Measurements from ENCODE around the gene TEX19. TPM values are rescaled to one million over a fixed set of nuclear protein-coding genes. Genes with fewer than 3 reads are reported as not detected.

The TEX19 gene
- total RNA-seq, 2 experiments from 2014 or later: not detected

DNA sequence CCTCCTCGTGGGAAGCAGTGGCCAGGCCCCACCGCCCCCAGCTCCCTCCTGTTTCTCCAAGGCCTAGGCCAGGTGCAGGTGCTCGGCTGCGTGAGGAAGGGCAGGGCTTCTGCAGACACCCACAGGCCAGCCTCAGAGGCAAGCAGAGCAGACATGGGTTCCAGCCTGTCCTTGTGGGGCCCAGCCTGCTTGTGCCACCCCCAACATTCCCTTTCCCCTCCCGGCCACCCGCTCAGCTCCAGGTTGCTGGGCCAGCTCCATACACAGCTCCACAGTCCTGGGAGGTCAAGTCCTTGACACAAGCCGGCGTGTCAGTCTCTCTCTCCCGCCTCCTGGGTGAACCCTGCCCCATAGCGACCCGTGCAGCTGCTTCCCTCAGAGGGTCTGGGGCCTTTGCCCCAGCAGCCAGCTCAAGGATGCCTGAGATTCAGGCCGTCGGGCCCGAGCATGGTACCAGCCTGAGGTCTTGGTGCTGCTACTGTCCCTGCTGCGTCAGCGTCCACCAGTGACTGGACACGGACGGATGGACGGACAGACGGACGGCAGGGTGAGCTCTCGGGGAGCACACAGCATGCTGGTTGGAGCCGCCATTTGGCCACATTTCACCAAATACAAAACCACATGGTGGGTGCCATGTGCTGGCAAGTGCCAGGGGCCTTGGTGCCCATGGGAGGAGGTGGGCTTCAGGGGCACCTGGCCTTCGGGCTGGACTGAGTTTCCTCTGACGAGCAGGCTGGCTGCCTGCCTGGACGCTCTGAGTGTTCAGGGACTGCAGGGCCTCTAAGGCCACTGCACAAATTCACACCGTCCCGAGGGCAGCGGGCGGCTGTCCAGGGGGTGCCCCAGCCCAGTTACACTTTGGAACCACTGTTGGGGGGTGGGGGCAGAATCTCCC, 33.5 kb upstream of the TEX19 start:
- H3K9me3 Mint-ChIP-seq: no peaks in the 10 kb centered on the region
- peaks cover 6% of the 10 kb centered on the region for H3K4me1 Mint-ChIP-seq
- POLR2A ChIA-PET: interaction anchor here (0.6 to 1.0 kb wide), 2 partner anchors 8 to 12 kb away, joined by 3 to 6 read pairs; partner anchors contain the start of gene SECTM1
- H3K4me3 Mint-ChIP-seq: no peak overlapping the region
- DNase-seq: no peak
- no peak for ATAC-seq (ENCODE audit: low read depth)
- no peak overlapping the region for H3K27ac Mint-ChIP-seq
- H3K27me3 Mint-ChIP-seq: no peaks in the 10 kb centered on the region
- H3K36me3 Mint-ChIP-seq: no peaks in the 10 kb centered on the region

DNA sequence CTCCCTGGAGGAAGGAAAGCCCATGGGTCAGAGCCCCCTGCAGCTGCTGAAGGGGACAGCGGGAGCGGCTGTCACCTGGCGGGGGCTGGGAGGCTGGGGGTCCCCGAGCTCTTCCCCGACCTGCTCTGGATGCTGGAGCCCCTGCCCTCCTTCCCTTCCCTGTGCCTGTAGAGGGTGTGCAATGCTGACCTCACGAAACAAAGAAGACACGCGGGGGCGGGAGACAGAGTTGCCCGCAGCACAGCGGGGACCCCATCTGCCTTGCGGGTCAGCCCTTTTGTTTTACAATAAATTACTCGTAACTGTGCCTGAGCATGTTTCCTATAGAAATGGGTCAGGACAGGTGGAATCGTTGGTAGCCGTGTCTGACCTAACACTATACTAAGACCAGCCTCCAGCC, 31.8 kb upstream of the TEX19 start:
- no peak overlapping the region for H3K4me3 Mint-ChIP-seq
- ATAC-seq (ENCODE audit: low read depth) (no peak), DNase-seq (no peak)
- POLR2A ChIA-PET: no interaction called here
- no peaks in the 10 kb centered on the region for H3K9me3 Mint-ChIP-seq
- no peak overlapping the region for H3K27ac Mint-ChIP-seq
- no peaks in the 10 kb centered on the region for H3K36me3 Mint-ChIP-seq
- H3K4me1 Mint-ChIP-seq: peaks cover 3% of the 10 kb centered on the region
- peaks cover 7% of the 10 kb centered on the region for H3K27me3 Mint-ChIP-seq

DNA sequence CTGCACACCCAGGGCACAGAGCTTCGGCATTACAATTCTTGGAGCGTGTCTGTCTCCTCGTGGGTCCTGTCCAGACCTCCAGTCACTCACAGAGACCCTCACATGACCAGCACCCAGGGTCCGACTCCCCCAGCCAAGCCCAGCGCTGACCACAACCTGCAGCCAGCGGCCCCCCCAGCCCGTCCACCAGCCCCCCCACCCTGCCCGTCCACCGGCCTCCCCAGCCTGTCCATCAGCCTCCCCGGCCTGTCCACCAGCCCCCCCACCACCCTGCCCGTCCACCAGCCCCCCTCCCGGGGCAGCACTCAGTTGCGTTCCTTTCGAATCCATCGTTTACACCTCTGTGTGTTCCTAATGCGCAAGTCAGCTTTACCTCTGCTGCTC, 31.3 kb upstream of the TEX19 start:
- no peak for DNase-seq
- no peaks in the 10 kb centered on the region for H3K36me3 Mint-ChIP-seq
- H3K27me3 Mint-ChIP-seq: peaks cover 11% of the 10 kb centered on the region
- H3K4me1 Mint-ChIP-seq: peaks cover 4% of the 10 kb centered on the region
- ATAC-seq (ENCODE audit: low read depth): no peak
- no peak overlapping the region for H3K27ac Mint-ChIP-seq
- POLR2A ChIA-PET: no interaction called here
- no peaks in the 10 kb centered on the region for H3K9me3 Mint-ChIP-seq
- no peak overlapping the region for H3K4me3 Mint-ChIP-seq

DNA sequence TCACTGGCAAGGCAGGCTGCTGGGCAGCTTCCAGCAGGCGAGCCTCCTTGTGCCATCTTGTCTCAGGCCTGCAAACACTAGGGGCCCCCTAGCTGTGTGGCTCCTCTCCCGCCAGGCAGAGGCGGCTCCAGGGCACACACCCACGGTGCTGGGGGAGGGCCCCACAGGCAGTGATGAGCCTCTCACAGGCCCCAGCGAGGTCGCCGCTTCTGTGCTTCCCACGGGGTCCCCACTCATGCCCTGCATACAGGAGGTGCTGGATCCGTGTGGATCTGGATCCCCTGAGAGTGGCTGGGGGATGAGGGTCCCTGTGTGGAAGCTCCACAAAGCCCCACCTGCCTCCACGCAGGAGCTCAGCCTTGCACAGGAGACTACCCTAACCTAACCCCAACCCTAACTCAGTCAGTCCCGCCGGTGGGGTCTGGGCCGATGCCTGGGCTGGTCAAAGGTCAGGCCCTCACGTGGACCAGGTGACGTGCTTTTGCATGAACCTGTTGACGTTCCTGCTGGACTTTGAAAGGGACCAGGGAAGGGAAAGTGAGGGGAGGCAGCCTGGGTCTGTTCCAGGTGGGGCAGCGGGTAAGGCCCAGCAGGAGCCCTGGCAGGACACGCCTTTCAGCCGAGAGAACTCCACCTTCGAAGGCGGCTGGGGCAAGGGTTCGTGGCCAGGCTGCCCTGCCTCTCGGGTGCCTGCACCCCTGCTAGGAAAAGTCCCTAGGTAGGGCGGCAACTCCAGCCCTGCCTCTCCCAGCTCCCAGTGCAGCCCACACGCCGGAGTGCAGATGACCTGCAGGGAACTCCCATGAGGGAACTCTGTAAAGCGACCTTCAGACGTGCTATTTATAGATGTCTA, 30.7 kb upstream of the TEX19 start:
- no peak overlapping the region for H3K4me3 Mint-ChIP-seq
- no peak overlapping the region for H3K27ac Mint-ChIP-seq
- no peaks in the 10 kb centered on the region for H3K36me3 Mint-ChIP-seq
- POLR2A ChIA-PET: no interaction called here
- peaks cover 7% of the 10 kb centered on the region for H3K4me1 Mint-ChIP-seq
- no peaks in the 10 kb centered on the region for H3K9me3 Mint-ChIP-seq
- DNase-seq (no peak), ATAC-seq (ENCODE audit: low read depth) (no peak)
- peaks cover 14% of the 10 kb centered on the region for H3K27me3 Mint-ChIP-seq

DNA sequence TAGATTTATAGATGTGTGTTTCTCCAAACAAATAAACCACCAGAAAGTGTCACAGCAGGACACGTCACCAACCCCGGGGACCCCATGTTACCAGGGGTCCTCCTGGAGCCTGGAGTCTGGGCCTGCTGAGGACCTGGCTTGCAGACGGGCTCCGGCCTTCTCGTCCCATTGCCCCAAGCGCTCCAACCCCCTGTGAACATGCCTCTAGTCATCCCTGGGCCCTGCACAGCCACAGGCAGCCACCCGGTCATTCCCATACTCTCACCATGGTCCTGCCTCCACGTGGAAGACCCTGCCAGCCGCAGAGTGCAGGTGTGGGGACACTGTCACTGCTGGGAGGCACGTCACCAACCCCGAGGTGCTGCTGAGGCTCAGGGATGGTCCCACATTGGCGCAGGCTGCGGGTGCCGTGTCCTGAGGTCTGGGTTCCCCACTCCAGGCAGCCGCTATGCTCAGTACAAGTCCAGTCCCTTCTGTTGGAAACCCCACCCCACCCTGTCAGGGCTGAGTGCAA, 30.0 kb upstream of the TEX19 start:
- Mint-ChIP-seq H3K4me1 (peaks cover 4% of the 10 kb centered on the region), H3K27ac (no peak overlapping the region), H3K27me3 (peaks cover 14% of the 10 kb centered on the region), H3K36me3 (no peaks in the 10 kb centered on the region), H3K9me3 (no peaks in the 10 kb centered on the region), H3K4me3 (no peak overlapping the region)
- DNase-seq: no peak
- POLR2A ChIA-PET: no interaction called here
- no peak for ATAC-seq (ENCODE audit: low read depth)

DNA sequence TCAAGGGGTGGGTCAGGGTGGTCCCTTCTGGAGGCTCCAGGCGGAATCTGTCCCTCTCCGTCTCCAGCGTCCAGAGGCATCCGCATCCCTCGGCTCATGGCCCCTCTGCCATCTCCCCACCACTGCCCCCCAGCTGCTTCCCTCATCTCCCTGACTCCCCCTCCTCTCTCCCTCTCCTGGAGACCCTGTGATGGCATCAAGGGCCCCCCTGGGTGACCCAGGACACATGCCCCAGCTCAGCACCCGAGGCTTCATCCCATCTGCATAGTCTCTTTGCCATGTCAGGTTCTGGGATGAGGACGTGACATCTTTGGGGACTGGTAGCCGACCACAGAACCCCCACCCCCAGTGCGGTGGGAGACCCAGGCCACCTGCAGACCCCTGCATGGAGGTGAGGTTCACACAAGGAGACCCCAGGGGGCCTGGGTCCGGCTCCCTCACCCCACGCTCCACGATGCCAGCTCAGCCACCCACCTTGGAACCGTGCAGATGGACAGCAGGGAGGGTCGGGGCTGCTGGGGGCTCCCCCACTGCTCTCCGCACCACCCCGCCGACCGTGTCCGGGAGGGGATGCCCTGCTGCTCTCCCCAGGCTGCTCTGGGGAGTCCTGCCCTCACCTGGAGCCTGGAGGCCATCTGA, 29.2 kb upstream of the TEX19 start:
- Mint-ChIP-seq H3K36me3 (no peaks in the 10 kb centered on the region), H3K27ac (no peak overlapping the region), H3K9me3 (no peaks in the 10 kb centered on the region), H3K4me1 (peaks cover 8% of the 10 kb centered on the region), H3K4me3 (no peak overlapping the region), H3K27me3 (peaks cover 14% of the 10 kb centered on the region)
- DNase-seq (no peak), ATAC-seq (ENCODE audit: low read depth) (no peak)
- POLR2A ChIA-PET: no interaction called here

DNA sequence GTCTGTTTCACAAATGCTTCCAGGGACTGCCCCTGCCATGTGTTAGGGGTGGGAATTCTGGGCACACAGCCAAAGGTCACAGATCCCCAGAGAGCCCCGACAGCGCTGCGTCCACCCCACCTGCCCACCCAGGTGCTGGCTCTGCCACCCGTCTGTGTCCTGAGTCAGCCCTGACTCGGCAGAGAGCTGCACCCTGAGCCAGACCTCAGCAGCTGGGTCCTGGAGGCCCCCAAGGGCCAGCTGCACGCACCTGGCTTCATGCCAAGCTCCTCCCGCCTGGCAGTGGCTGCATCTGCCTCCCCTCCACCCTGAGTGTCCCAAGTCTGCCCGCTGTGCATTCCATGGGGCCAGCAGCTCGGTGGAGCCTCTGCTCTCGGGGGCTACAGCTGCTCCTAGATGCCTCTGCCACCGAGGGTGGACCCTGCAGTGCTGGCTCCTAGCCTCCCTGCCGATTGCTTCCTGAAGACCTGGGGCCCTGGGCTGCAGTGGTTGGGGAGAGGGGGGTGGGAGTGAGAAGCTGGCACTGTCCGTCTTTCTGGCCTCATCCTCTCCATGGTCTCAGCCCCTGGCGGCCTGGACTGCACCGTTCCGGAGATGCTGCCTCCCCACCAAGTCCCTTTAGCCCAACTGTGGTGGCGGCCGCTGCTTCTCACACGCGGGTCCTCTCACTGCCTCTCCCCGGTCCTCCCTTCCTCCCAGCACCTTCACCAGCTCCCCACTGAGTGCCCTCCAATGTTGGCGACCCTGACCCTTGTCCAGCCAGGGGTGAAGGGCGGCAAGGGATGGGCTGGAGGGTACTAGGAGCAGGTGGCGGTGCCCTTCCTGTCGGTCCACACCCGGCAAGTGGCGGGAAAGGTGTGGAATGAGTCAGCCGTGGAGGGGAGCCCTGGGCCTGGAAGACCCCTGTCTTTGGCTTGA, 28.5 kb upstream of the TEX19 start:
- POLR2A ChIA-PET: interaction anchor here (1.1 kb wide), 1 partner anchor 13 kb away, joined by 5 read pairs; the partner anchor contains the start of gene CD7
- H3K4me1 Mint-ChIP-seq: peaks cover 15% of the 10 kb centered on the region
- DNase-seq (no peak), ATAC-seq (ENCODE audit: low read depth) (no peak)
- no peak overlapping the region for H3K4me3 Mint-ChIP-seq
- no peak overlapping the region for H3K27ac Mint-ChIP-seq
- H3K27me3 Mint-ChIP-seq: peaks cover 15% of the 10 kb centered on the region
- no peaks in the 10 kb centered on the region for H3K9me3 Mint-ChIP-seq
- H3K36me3 Mint-ChIP-seq: no peaks in the 10 kb centered on the region

DNA sequence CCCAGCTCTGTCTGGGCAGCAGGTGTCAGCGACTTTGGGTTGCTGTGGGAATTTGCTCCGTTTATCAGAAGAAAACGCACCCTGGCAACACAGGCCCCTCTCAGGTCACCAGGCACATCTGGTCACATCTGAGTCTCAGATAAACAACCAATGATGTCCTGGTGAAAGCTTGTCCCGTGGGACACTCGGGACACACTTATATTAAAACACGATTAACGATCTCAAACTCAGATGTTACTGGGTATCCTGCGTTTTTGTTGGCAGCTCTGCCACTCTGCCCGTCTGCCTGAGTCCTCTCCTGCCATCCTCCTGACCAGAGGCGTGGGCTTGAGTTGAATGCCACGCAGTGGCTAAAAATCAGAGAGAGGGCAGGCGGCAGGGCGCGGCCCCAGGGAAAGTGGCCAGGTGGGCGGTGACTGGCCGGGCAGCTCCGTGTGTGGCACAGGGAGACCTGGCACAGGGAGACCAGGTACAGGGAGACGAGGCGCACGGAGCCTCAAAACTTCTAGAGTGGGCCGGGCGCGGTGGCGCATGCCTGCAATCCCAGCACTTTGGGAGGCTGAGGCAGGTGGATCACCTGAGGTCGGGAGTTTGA, 27.6 kb upstream of the TEX19 start:
- Mint-ChIP-seq H3K4me3 (no peak overlapping the region), H3K27me3 (peaks cover 15% of the 10 kb centered on the region)
- POLR2A ChIA-PET: interaction anchor here (1.1 kb wide), 1 partner anchor 14 kb away, joined by 5 read pairs; the partner anchor contains the start of gene CD7

DNA sequence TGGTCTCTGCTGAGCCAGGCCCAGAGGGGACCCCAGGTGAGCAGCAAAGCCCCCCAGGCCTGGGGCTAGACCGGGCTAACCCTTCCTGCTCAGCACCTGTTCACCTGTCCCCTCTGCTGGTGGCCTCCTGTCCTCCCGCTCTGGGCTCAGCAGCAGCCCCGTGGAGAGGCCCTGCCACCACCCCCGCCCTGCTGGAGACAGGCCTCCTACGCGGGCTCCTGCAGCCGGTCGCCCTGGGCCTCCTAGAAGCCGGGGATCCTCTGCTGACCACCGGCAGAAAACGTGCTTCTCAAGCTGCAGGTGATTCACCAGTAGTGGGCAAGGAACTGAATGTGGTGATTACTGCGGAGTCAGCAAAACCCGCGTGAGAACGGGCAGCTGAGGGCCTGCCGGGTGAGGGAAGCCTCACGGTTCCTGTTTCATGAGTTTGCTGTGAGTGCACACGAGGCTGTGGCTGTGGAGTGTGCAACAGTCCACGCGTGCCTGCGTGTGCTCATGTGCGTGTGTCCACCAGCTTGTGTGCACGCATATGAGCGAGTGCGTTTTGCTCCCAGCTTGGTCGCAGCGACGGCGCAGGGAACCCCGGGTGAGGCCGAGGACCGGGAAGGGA, 26.3 kb upstream of the TEX19 start:
- H3K27ac Mint-ChIP-seq: peak overlapping the region; percentile 64
- peaks cover 15% of the 10 kb centered on the region for H3K27me3 Mint-ChIP-seq
- peak overlapping the region; percentile 60 for H3K4me3 Mint-ChIP-seq
- H3K9me3 Mint-ChIP-seq: no peaks in the 10 kb centered on the region
- peaks cover 18% of the 10 kb centered on the region for H3K4me1 Mint-ChIP-seq
- POLR2A ChIA-PET: interaction anchor here (1.0 to 2.7 kb wide), 2 partner anchors 15 to 34 kb away, joined by 4 to 9 read pairs; partner anchors contain the start of gene CD7
- DNase-seq (no peak), ATAC-seq (ENCODE audit: low read depth) (peak; percentile 17)
- no peaks in the 10 kb centered on the region for H3K36me3 Mint-ChIP-seq

More for the DNA sequence above, 27.6 kb upstream of the TEX19 start:
- DNase-seq (no peak), ATAC-seq (ENCODE audit: low read depth) (no peak)
- no peaks in the 10 kb centered on the region for H3K9me3 Mint-ChIP-seq
- H3K4me1 Mint-ChIP-seq: peaks cover 18% of the 10 kb centered on the region
- no peak overlapping the region for H3K27ac Mint-ChIP-seq
- no peaks in the 10 kb centered on the region for H3K36me3 Mint-ChIP-seq

DNA sequence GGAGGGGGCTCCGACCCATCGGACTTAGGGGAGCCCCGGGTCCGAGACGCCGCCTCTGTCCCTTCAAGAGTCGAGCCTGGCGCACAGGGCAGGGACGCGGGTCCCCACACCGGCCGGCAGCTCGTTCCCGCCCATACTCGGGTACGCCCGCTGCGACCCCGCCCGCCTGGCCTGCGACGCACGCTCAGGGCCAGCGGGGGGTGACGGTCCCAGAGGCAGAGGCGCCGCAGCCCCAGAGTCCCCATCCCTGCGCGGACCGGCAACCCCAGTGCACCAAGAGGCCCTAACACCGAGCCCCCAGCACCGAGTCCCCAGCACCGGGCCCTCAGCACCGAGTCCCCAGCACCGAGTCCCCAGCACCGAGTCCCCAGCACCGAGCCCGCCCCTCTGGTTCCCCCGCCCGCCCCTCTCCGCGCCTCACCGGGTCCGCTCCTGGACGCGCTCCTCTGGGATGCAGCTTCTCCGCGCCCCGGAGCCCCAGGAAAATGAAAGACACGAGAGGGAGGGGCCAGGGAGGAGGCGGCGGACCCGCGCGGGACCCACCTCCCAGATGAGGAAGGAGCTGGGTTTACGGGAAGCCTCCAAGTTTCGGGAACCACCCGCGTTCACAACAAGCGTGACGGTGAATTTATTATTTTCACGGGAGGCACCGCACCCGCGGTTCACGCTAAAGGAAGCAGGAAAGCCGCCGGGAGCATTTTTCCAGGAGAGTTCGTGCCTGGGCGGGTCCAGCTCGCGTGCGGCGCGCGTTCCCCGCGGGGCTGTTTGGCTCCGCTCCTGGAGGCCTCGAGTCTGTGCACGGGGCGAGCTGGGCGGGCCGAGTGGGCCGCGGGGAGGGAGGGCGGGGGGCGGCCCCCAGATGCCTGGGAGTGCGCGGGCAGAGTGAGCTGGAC, 25.5 kb upstream of the TEX19 start, which contains the start of gene SECTM1:
Gene SECTM1, minus strand, starts transcription at position 488 of the 893 bp plus-strand sequence. CDS start 6,526 bp downstream, outside the sequence.
- POLR2A ChIA-PET: interaction anchor here (0.9 to 2.7 kb wide), 3 partner anchors 8 to 35 kb away, joined by 4 to 9 read pairs (median 6); partner anchors contain the start of gene CD7
- peak; percentile 30 for ATAC-seq (ENCODE audit: low read depth)
- Mint-ChIP-seq H3K4me3 (peak within 1 kb of the TSS; percentile 93), H3K36me3 (no peaks in the 10 kb centered on the region), H3K27ac (peak within 1 kb of the TSS; percentile 93), H3K9me3 (no peaks in the 10 kb centered on the region), H3K4me1 (peaks cover 18% of the 10 kb centered on the region), H3K27me3 (peaks cover 18% of the 10 kb centered on the region)
- no peak for DNase-seq

DNA sequence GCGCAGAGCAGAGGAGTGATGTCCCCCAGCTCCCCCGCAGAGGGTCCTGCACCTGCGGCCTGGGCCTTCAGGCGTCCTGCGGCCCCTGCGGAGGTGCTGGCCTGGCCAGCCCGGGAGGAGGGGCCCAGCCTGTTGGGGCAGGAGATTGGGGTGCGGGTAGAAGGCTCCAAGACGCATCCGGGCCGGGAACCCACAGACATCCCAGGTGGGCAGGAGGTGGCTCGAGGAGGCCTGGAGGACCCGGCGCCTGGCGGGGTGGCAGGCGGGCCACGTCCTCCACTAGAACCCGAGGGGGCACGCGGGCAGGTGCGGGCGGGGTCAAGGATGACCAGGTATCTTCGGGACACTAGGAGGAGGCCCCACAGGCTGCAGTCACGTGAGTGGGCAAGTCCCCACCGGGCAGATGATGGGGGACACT, 24.8 kb upstream of the TEX19 start:
- H3K4me3 Mint-ChIP-seq: peak overlapping the region; percentile 93
- DNase-seq: no peak
- peaks cover 18% of the 10 kb centered on the region for H3K27me3 Mint-ChIP-seq
- no peaks in the 10 kb centered on the region for H3K36me3 Mint-ChIP-seq
- no peaks in the 10 kb centered on the region for H3K9me3 Mint-ChIP-seq
- no peak for ATAC-seq (ENCODE audit: low read depth)
- H3K27ac Mint-ChIP-seq: peak overlapping the region; percentile 93
- H3K4me1 Mint-ChIP-seq: peaks cover 18% of the 10 kb centered on the region
- POLR2A ChIA-PET: interaction anchor here (0.9 to 2.7 kb wide), 2 partner anchors 9 to 36 kb away, joined by 6 to 9 read pairs; no protein-coding TSS in a partner anchor

Measured in activated naive CD8-positive, alpha-beta T cell treated with anti-CD3 and anti-CD28 coated beads, Interleukin-2, amount 10 ng/mL, durations not matched to agents 7 days and 5 days (primary cell).